ELF-1 (cell line): ENCODE results near the gene HAPSTR1.
"Not testable (repeated sequence)": the region's sequence is repeated elsewhere in the genome, so short reads cannot be mapped to it uniquely, and the experiment has no call there.

Source experiments
- DNase-seq: peaks from one replicate; pipeline ENCODE4 v3.0.0-alpha.2; 2016; ENCODE audit warnings: low read depth, low spot score

HAPSTR1 gene, protein sequence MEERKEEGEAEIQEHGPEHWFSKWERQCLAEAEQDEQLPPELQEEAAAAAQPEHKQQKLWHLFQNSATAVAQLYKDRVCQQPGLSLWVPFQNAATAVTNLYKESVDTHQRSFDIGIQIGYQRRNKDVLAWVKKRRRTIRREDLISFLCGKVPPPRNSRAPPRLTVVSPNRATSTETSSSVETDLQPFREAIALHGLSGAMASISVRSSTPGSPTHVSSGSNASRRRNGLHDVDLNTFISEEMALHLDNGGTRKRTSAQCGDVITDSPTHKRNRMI

DNA sequence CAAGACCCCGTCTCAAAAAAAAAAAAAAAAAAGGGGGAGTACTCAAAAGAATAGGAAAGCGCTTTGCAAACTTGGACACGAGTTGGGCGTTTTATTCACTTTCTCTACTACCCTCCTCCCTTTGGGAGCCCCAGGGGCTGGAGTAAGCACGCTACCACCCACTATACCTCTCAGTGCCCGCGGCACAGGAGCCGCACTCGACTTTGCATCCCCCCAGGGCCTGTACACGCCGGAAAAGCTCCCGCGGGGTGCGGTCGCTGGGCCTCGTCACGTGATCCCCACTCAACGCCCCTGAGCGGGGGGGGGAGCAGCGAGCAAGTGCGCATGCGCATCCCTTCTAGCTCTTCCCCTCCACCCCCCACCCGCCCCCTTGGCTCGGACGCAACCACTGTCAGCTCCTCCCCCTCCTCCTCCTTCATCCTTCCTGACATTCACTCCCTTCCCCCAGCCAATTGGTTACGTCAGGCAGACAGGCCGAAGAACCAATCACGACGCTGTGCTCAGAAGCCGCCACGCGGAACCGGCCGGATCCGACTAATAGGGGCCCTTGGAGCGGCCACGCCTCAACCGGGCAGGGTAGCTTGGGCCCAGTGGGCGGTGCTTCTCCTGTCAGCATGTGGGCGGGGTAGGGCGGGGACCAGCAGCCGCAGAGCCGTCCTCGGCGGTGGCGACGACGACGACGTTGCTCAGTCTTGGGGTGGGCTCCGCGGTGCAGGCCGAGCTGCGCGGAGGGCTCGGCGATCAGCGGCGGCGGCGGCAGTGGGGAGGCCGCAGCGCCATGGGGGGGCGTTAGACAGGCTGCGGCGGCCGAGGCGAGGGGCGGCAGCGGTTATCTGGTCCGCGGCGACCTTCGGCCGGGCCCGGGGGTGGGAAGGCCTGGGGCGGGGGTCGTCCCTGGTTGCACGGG lies at the start of gene HAPSTR1:
Gene HAPSTR1, plus strand, starts transcription at position 685 of the 907 bp plus-strand sequence. CDS start 401 bp downstream, outside the sequence.
- DNase-seq = peak; percentile 100

DNA sequence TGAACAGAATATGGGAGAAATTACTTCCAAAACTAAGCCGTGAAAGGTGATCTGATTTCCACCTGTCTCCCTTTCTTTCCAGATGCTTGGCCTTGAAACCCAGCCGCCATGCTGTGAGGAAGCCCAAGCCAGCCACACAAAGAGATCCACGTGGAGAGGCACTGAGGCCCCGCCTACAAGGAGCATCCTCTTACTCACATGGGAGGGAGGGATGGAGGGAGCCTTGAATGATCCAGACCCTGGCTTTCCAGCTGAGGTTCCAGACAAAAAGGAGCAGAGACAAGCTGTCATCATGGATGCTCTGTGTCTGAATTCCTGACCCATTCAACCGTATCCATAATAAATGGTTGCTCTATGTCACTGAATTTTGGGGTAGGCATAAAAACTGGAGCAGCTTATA lies 48.9 kb upstream of the HAPSTR1 start:
- no peak for DNase-seq

DNA sequence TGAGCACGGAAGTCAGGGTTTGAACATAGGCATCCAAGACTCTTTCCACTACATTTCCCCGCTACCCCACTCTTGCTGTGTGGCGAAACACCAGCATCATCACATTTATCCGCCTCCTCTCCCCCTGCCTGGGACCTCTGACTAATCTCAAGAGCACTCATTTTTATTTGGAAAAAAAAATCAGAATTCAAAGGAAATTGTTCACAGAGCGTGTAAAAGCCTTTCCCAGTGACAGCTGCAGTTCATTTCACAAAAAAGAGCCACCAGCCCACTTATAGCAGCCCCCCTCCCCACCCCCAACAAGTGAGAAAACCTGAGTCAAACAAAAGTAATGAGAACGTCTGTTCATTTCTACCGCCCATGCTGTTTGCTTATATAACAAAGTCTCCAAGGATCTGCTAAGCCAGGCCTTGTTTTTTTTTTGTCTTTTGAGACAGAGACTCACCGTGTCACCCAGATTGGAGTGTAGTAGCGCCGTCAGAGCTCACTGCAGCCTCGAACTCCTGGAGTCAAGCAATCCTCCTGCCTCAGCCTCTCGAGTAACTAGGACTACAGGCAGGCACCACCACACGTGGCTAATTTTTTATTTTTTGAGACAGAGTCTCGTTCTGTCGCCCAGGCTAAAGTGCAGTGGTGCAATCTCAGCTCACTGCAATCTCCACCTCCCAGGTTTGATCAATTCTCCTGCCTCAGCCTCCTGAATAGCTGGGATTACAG lies 48.3 kb upstream of the HAPSTR1 start:
- DNase-seq = no peak

DNA sequence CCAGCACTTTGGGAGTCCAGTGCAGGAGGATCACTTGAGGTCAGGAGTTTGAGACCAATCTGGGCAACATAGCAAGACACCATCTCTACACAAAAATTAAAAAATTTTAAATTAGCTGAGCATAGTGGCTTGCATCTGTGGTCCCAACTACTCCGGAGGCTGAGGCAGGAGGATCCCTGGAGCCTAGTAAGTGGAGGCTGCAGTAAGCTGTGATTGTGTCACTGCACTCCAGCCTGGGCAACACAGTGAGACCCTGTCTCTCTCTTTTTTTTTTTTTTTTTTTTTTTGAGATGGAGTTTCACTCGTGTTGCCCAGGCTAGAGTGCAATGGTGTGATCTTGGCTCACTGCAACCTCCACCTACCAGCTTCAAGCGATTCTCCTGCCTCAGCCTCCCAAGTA lies 45.9 kb upstream of the HAPSTR1 start:
- not testable (repeated sequence) for DNase-seq

DNA sequence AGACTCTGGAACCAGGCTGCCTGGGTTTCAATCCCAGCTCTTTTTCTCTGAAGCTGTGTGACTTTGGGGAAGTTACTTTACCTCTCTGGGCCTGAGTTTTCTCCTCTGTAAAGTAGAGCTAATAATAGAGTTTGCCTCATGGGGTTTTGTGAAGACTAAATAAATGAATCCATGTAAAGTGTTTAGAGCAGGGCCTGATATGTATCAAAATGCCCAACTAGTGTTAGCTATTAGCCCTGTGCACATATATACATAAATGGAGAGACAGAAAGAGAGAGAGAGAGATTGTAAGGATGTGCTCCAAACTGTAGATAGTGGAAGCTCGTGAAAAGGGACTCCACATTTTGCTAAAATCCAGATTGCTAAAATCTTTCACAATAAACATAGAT lies 44.8 kb upstream of the HAPSTR1 start:
- no peak for DNase-seq

DNA sequence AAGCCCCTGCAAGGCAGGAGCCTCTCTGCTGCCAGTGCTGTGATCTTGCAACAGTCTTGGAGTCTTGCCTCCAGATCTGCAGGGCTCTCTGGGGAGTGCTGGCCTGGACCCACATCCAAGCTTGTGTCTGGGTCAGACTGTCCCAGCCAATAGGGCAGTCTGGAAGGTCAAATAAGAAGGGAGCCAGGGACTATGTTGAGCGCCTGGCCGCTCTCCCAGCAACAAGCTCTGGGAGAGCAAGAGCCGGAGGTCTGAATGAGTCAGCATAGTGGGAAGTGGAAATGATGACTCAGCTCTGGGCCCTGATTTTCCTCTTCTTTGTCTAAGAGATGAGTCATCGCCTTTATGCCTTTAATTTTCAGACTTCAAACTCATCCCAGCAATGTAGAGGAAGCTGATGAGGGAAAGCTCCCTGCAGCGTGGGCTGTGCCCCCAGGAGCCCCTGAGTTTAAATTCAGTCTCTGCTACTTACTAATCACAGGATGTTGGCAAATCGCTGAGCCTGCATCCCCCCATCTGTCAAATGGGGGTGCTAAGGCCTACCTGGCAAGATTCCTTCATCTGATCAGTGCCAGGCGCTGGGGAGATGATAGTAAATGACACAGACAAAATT lies 43.6 kb upstream of the HAPSTR1 start:
- DNase-seq = peak; percentile 92

DNA sequence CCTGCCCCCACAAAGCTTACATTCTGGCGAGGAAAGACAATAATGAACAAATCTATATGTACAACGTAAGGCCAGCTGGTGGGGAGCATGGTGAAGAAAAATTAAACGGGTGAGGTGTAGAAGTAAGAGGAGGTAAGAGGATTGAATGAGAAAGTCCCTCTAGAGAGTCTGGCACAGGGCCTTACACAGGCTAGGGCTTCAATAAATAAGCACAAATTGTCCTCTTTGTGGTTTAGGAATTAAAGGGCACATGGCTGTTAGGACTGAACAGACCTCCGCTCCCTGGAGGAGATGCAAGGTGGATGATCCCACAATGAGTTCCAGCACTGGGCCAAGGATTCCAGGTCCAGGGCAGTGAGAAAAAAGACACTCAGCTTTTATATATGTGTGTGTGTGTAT lies 43.1 kb upstream of the HAPSTR1 start:
- no peak for DNase-seq

DNA sequence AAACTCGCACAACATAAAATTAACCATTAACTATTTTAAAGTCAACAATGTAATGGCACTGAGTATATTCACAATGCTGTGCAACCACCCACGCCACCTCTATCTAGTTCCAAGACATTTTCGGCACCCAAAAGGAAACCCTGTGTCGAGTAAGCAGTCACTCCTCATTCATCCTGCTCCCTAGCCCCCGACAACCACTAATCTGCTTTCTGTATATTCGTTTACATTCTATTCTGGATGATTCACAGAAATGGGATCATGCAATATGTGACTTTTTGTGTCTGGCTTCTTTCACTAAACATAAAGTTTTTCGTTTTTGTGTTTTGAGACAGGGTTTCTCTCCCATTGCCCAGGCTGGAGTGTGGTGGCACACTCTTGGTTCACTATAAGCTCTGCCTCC lies 42.2 kb upstream of the HAPSTR1 start:
- no peak for DNase-seq

DNA sequence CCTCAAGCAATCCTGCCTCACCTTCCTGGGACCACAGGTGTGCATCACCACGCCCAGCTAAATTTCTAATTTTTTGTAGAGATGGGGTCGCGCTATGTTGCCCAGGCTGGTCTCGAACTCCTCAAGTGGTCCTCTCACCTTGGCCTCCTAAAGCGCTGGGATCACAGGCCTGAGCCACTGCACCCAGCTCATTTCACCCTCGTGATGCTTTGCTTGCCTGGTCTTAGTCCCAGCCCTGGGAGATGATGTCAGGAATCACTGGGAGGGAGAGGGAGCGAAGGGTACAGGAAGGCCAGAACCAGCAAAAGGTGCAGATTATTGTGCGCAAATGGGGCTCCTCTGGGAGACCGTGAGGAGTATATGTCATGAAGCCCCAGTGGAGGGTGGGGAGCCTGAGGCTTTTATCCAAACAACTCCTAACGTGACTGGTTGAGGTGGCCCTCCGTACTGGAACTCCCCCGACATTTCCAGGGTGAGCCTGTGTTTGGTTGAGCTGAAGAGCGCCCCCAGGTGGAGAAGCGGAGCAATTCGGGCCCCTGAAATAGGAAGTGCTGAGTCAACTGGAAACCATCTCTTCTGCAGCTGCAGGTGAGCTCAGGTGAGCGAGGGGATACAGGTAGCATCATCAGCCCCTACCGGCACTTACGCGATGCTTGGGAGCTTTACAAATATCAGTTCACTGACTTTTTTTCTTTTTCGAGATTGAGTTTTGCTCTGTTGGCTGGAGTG lies 41.2 kb upstream of the HAPSTR1 start:
- peak; percentile 88 for DNase-seq

DNA sequence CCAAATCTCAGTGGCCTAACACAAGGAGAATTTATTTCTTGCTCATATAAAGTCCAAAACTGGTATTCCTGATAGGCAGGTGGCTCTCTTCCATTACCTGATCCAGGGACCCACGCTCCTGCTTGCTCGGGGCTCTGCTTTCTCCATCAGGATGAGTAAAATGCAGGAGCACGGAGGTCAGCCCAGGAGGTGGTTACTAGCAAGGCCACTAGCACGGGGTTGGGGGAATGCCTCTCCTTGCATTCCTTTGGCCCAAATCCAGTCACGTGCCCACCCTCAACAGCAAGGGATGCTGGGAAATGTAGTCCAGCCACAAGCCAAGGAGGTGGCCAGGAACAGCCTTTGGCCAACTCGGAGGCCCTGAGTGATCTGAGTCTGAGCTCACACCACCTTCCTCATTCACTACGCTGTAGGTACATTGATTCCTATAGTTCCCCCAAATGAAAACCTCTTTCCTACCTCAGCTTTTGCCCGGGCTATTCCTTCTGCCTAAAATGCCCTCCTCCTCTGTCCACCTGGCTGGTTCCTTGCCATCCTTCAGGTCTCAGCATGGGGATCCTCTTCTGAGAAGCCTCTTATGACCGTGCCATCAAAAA lies 38.3 kb upstream of the HAPSTR1 start:
- DNase-seq = peak; percentile 97

DNA sequence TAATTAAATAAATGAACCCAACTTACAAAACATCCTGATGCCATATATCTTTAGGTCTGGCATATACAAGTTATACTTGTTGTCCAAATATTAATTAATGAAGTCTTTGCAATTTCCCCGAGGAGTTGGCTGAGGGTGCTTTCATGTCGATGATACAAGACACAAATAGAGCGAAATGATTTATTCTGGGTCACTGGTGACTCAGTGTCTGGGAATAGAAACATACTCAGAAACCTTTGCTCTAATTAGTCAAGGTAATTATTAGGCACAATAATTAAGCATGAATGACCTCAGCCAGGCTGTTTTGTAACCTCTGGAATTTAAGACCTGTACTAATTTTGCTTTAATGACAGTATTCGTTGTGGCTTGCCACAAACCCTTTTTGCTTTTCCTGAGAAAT lies 37.0 kb upstream of the HAPSTR1 start:
- DNase-seq = no peak

DNA sequence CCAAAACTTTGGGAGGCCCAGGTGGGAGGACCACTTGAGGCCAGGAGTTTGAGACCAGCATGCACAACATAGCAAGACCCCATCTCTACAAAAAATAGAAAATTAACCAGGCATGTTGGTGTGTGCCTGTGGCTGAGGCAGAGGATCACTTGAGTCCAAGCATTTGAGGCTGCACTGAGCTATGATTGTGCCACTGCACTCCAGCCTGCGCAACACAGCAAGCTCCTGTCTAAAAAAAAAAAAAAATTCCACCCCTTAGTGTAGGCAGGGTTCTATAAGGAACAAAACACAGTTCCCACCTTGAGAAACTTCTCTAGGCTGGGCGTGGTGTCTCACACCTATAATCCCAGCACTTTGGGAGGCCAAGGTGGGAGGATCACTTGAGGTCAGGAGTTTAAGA lies 36.3 kb upstream of the HAPSTR1 start:
- no peak for DNase-seq

DNA sequence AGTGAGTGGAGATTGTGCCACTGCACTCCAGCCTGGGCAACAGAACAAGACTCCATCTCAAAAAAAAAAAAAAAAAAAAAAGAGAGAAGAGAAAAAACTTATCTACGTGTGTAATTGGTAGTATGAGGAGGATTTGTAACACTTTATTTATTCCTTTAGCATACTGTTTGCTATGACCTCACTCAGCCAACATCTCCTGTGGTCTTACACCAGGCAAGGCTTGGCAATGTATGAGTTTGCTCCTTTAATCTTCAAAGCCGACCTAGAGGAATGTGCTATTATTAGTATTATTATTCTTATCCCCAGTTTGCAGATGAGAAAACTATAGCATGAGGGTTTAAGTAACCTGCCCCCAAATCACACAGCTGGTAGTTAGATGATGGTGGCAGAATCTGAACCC lies 35.8 kb upstream of the HAPSTR1 start:
- DNase-seq = no peak

DNA sequence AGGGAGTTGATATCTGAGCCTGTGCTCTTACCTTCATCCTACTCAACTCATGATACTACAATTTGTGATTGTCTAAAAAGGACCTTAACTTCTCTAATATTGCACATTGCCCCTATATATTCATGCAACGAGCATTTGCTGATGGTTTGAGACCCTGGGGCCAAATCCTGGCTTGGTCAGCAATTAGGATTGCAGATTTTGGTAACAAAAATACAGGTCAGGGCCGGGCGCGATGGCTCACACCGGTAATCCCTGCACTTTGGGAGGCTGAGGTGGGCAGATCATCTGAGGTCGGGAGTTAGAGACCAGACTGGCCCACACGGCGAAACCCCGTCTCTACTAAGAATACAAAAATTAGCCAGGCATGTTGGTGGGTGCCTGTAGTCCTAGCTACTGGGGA lies 35.4 kb upstream of the HAPSTR1 start:
- no peak for DNase-seq

DNA sequence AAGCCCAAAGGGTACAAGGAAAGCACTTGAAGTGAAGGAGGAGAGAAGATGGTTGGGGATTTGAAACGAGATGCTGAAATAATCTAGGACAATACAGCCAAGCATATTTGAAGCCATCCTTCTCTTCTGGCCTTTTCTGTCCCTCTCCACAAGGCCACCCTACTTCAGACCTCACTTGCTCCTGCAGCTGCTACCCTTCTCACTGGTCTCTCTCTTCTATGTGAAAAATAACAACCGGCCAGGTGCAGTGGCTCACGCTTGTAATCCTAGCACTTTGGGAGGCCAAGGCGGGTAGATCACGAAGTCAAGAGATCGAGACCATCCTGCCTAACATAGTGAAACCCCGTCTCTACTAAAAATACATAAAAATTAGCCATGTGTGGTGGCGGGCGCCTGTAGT lies 33.2 kb upstream of the HAPSTR1 start:
- DNase-seq = no peak

DNA sequence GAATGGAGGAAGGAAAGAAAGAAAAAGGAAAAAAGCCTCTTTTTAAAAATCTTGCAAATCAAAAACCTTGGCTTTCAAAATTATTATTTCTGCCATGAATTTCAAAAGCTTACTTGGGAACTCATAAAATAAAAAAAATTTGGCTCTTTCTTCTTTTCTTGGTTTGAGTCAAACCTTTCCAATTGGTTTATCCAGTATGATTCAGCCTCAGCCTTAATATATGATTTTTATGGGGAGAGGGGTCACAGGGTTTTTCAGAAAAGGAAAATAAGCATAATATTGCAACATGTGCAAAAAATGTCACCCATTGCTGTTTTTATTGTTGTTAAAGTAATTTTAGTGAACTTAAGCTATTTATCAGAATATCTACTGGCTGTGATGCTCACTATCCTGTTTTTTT lies 31.2 kb upstream of the HAPSTR1 start:
- DNase-seq = no peak

DNA sequence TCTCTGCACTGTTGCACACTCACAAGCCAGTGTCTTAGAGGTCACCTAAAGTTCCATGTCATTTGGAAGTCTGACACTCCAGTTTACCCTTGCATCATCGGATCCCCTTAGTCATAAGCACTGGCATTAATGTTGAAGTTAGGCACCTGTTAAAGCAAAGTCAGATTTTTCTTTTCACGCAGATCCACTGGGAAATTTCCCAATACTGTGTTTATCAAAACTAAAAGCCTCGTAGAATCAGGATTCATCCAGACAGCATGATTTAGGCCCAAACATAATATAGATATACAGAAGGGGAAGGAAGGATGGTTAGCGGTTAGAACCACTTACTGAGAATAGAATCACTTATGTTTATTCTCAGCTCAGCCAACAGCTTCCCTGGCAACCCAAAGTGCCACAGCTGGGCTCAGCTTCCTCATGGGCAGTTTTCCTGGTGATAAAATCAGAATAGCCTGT lies 30.1 kb upstream of the HAPSTR1 start:
- DNase-seq = no peak

DNA sequence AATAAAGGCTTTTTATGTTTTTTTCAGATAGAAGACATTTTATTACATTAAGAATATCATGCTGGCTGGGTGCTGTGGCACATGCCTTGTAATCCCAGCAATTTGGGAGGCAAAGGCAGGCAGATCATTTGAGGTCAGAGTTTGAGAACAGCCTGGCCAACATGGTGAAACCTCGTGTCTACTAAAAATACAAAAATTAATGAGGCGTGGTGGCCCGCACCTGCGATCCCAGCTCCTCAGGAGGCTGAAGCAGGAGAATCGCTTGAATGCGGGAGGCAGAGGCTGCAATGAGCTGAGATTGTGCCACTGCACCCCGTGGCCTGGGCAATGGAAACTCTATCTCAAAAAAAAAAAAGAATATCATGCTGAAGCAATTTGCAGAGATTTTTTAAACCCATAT lies 29.1 kb upstream of the HAPSTR1 start:
- no peak for DNase-seq

DNA sequence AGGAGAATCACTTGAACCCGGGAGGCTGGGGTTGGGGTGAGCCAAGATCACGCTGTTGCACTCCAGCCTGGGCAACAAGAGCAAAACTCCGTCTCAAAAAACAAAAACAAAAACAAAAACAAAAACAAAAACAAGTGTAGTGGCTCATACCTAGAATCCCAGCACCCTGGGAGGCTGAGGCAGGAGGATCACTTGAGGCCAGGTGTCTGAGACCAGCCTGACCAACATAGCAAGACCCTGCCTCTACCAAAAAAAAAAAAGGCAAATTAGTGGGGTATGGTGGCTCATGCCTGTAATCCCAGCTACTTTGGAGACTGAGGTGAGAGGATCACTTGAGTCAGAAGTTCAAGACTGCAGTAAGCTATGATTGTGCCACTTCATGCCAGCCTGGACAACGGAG lies 26.4 kb upstream of the HAPSTR1 start:
- no peak for DNase-seq

DNA sequence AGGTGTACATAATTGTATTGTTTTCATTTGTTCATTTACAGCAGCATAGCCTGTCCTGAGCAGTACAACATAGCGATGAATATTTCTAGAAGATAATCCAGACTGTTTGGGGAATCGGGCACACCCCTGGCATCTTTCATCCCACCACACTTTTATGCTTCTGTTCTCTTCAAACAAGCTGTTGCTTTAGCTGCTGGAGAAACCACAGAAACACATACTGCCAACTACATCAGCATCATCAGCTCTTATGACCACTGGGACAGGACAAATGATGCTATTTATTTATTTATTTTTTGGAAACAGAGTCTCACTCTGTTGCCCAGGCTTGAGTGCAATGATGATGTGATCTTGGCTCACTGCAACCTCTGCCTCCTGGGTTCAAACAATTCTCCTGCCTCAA lies 22.6 kb upstream of the HAPSTR1 start:
- no peak for DNase-seq

DNA sequence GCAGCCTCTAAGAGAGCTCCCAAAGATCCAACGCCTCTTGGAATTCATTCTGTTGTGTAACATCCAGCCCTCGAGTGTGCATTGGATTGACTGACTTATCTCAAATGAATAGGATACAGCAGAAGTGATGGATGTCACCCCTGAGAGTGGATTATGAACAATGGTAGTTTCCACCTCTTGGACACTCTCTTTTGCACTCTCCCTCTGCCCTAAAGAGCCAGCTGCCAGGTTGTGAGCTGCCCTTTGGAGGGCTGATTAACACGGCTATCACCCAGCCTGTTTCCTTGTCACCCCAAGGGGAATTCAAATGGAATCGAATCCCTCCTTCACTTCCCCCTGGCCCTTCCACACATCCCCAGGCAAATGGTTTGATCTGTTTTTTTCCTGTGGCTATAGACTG lies 21.2 kb upstream of the HAPSTR1 start:
- no peak for DNase-seq
